Activated CD4-positive, alpha-beta T cell treated with anti-CD3 and anti-CD28 coated beads, Interleukin-2, Interleukin-4, amounts not matched to agents 100 ng/mL and 50 ng/mL, durations not matched to agents 16 hours and 8 hours (primary cell): ENCODE data around the gene ZNF710.

Source experiments
- DNase-seq: peaks from one replicate; pipeline ENCODE4 v3.0.0-alpha.2; 2020; ENCODE audit warnings: low spot score

The ZNF710 gene

DNA sequence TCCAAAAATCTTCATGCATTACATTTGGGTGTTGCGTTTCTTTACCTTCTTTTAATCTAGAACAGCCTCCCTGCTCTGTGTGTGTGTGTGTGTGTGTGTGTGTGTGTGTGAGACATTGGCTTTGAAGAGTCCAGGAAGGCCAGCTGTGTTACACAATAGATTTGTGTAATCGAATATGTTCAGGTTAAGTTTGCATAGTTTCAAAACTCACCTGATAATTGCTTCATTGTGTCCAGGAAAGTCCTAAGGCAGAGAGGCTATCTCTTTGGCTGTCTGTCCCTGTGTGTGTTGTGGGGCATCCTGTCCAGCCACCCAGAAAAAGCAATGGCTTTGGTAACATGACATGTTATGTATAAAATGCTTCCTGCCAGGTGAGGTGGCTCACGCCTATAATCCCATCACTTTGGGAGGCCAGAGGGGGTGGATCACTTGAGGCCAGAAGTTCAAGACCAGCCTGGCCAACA, 37.5 kb downstream of the ZNF710 start:
- DNase-seq: no peak

DNA sequence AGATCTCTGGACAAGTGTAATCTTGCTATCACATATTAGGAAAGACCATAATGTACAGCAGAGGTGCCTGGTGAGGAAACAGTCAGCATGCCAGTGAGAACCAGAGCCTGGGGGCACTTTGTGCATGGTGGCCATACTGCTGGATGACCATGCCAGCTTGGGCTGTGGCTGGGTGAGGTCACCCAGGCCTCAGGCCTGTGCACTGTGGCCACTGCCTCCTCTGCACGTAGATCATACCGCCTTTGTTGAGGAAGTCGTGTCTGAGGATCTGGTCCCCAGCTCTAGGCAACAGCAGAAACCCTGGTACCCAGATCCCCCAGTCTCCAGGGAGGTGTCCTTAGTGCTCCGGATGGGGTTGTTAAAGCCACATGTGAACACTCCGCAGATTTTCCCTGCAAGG, 38.9 kb downstream of the ZNF710 start:
- no peak for DNase-seq

DNA sequence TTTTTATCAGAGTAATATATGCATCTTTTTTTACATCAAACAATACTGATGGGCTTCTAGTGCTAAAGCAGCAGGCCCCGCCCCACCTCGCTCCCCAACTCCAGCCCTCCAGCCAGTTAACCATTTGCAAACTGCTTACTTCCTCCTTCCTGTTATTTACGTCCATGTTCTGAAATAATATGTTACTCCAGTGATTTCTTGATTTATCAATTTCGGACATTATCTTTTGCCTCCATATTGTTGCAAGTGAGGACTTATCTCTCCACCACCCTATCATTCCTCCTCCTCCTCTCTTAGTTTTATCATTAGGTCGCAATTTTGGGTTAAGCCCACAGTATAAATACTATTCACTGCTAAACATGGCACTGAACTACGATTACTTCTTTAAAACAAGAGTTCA, 39.5 kb downstream of the ZNF710 start:
- no peak for DNase-seq

DNA sequence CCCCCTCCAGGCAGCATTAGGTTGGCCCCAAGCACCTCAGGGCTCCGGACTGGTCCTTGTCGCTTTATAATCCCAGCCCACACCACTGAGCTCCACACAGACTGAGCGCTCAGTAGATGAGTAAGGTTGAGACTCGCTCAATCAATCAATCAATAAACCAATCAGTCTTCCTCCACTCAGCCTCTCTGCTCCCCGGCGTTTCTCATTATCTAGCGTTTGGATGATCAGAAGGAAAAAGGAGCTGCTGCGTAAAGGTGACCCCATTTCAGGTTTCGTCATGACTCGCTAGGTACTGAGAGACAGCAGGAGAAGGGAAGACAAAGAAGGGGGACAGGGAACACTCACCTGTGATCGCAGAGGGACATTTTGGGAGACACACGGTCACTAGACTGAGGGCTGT, 41.2 kb downstream of the ZNF710 start:
- DNase-seq: no peak

DNA sequence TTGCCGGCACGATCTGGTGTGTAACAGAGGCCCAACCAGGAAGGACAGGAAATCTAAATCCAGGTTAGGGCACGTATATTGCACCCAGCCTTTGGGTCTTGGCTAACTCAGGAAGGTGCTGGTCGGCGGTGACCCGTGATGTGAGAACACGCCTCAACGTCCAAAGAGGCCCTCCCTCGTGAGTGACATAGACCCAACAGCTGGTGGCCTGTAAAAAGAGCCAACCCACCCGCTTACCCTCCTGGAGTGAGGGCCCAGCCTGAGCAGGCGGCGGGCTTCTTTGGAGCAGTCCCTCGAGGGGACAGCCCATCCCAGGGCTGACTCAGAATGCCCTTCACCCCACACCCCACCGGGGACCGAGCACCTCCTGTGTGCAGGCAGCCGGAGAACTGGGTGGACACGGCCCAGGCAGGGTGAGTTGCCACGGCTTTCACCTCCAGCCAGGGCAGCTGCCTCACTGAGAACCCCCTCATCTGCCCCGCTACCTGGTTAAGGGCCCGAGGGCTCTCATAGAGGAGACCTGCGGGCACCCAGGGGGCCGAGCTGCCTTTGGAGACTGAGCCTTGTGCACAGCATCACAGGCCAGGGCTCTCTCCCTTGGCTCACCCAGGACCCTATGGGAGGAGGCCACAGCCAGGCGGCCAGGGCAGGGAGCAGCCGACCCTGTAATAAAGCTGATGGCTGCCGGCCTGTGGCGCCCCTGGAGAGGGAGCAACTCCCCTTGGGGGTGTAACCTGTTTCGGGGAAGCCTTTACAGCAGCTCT, 41.8 kb downstream of the ZNF710 start:
- no peak for DNase-seq

DNA sequence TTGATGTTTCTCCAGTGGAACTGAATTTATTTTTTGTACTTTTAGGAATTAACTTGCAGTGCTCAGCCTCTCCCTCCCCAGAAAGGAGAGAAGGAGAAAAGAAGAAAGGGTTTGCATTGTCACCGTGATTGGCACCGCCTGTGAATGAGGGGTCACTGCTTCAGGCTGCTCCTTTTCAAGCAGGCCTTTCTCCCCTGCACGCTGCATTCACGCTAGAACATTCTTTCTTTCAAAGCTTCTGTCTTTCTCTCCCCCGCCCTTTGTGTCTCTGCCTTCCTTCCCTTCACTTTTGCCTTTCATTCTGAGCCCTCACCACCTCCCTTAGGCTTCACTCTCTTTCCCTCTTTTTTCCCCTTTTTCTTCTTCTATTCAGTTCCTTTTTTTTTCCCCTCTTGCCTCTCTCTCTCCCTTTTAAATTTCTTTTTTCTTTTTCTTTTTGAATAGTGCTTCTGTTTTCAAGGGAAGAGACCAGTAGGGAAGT, 42.4 kb downstream of the ZNF710 start:
- no peak for DNase-seq

DNA sequence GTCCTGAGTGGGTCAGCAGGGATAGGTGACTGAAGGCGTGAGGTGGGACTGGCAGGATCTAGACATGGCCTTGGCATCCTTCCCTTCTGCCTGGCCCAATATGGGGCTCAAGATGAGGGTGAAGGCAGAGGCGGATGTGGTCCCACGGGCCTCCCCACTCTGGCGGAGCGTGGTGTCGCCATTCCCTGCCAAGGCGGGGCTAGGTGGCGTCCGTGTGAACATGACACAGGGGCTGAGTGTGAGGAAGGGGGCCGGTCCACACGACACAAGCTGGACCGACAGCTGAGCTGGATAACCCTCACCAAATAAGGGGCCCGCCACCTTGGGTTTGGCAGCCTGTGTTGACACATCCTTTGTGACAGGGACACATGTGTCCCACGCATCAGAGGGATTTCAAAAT, 43.1 kb downstream of the ZNF710 start:
- DNase-seq: no peak

DNA sequence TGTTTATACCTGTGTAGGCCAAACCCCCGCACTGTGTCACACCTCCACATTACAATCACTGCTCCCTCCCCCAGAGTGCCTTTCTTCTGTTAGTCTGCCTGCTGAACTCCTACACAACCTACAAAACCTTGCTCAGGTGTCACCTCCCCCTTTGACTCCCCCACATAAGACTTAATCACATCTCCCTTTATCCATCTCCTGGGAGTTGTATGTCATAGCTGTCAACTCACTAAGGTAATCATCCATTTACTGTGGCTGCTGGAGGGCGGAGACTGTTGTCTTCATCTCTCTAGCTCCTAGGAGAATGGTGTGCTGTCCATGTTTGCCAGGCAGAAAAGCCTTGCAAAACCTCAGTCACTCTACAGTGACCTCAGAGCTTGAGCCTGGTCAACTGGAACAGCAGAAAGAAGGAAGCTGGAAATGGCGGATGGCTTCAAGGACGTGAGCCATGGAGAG, 43.8 kb downstream of the ZNF710 start:
- DNase-seq: no peak

DNA sequence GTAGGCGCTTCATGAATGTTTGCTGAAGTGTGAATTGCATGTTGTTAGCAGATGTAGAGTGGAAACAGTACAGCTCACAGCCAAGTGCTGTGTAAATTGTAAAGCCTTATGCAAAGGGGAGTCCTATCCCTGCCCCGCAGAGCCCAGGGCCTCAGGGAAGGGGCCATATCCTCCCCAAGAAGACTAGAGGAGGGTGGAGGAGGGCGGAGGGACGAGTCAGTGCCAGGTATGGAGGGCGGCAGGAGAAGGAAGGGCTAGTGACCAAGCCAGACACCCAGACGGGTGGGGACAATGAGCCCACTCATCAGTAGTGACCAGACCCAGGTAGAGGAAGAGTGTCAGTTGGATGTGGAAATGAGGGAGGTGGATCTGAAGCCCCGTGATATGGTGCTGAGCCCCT, 45.2 kb downstream of the ZNF710 start:
- no peak for DNase-seq

DNA sequence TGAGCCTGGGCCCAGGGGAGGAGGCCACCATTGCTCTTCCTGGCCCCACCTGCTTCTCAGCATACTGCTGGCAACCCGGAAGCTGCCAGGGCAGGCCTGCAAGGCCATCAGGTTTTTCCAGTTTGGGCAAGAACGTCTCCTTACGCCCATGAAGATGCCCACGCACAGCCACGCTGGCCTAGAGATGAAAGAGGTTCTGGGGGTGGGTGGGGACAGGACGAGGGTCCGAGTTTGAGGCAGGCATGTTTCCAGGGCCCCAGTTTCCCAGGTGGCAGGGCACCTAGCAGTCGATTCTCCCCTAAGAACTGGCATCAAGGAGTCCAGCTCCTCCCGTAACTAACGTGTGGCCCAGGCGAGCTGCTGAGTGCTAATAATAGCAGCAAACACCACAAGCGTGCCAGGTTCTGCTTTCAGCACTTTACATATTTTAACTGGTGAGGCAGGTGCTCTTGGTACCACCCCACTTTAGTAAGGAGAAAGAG, 45.8 kb downstream of the ZNF710 start:
- DNase-seq: no peak

DNA sequence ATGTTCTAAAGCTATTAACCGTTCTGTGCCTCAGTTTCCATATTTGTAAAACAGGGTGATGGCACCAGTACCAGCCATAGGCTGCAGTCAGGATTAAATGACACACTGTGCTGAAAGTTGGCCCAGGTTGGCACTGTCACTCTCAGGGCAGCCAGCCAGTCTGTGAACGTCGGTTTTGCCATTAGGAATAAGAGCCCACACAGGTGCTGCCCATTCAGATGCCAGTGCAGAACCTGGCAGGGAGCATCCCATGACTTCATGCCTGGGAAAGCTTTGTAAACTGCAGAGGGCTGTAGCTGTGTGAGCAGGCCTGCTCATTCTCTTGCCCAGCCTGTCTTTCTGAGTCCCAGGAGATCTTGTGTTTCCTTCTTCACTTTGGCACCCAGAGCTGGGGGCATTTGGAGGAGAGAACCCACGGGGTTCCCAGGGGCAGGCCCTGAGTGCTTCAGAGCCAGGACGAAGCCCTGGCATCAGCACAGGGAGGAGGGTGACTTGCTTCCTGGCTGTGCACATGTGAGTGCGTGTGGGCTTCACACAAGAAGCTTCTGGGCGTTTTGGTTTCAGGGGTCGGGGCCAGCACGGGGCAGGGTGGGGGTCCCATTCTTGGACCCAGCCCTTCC, 46.9 kb downstream of the ZNF710 start:
- DNase-seq: no peak

DNA sequence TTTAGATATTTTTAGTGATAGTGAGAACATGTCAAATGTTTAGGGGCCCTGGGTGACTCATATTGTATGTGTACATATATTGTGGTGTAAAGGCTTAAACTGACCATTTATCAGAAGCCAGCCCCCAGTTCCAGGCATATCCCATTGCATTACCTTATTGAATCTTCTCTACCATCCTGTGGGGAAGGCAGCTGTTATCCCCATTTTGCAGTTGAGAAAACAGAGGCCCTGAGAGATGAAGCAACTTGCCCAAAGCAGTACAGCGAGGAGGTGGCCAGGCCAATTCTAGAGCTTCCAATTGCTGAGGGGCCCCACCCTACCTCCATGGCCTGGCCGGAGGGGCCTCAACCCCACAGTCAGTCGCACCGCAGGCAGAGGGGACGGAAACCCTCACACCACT, 47.9 kb downstream of the ZNF710 start:
- DNase-seq: no peak

DNA sequence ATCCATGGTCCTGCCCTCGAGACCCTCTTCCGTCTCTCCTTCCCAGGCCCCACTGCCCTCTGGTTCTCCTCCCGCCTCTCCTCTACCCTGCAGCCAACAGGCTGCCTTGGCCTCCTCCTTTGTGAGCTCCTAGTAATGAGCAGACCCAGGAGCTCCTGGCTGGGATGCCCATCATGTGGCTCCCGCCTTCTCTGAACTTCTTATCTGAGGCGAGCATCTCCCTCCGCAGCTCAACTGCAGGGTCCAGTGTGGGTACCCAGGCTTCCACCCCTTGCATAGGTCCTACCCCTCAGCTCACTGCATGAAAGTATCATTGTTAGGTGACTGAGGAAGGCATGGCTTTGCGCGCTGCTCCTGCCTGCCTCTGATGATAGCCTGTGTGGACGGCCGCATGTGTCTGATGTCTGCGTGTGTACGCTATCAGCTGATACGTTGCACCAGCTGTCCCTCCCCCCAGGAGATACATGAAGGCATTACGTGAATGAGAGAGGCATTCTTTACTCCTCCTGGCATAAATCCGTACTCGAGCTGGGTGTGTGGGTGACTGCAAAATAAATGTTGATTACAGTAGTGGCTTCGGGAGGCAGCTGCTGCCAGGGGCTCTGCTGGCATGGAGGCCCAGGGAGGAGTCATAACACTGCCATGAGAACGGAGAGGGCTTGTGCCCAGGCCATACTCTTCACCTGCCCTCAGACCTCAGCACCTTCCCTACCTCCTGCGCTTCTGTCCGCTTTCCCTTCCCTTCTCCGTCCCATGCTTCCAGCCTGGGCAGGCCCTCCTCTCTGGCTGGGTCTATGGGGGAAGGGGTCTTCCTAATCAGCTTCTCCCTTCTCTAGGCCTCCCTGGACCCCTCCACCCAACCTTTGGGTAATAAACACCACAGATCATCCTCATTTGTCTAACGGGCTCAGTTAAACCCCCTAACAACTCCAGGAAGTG, 48.8 kb downstream of the ZNF710 start:
- DNase-seq: no peak

DNA sequence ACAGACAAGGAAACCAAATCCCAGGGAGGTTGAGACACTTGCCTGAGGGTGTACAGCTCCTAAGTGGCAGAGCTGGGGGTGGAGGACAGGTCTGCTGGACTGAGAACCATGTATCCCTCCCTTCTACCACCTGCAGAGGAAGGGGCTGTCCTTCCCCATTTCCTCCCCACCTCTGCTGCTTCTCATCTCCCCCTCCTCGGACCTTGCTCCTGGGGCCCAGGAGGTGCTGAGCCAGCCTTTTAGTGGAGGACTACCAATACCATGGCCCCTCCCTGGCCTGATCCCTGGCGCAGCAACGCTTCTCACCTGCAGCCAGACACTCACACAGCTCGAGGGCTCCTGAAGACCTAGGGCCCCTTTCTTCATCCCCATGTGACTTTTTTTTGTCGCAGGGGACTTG, 50.8 kb downstream of the ZNF710 start:
- DNase-seq: no peak

DNA sequence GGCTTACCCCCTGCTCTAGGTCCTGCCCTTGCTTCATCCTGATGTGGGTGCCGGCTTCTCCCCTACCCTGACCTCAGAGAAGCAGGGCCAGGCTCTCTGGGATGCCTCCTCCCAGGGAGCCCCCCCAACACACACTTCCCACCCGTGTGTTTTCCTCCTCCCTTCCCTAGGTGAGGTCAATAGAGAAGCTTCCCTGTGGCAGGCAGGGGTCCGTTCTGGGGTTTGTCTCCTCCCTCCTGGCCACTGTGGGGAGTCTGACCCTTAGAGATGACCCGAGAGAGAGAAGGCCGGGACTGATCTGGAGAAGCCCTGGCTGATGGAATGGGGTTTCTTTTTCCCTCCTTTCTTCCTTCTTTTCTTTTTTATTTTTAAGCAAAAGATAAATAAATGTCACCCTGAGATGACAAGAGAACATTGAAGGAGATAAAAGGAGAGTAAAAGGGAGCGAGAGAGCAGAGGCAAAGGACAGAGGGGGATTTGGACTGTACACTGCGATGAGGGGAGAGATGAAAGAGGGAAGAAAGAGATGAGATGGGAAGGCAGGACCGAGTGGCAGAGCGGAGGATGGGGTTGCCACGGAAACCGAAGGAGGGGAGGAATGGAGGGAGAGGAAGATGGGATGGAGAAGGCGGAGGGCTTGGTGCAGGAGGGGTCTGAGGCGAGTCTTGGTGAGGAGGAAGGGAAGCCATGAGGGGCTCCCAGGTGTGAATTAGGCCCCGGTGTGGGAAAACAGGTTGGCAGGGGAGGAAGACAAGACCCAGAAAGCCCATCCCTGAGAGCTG, 52.8 kb downstream of the ZNF710 start:
- no peak for DNase-seq

DNA sequence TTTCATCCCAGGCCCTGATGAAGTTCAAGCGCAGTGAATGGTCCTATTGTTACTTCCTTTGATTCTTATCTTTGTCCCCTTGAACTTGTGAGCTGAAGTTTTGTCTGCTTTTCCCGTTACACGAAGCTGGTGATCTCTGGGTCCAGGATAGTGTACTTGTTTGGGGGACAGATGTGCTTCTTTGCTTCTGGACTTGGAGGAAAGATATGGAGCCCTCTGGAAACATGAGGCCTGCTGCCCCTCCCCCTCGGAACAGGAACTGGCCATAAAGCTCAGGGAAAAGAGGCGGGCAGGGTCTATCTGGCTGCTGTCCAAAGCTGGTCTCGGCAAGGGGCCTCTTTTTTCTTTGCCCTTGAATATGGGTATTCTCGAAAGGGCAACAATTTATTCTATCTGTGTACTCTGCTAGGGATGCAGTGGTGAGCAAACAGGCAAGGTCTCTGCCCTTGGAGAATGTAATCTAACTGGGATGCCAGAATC, 53.5 kb downstream of the ZNF710 start:
- no peak for DNase-seq

DNA sequence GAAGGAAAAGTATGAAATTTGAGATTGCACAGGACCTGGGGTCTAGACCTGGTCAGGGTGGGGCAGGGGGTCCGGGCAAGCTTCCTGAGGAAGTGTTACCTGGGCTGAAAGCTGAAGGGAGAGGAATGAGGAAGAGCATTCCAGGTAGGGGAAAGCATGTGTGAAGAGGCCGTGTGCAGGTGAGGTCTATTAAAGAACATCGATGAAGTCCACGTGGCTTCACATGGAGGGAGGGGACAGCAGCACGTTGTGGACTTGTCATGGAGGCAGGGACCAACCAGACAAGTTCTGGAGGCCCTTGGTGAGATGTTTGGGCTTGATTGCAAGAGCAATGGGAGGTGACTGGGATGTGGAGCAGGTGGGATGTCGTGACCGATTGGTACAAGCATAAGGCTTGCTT, 54.1 kb downstream of the ZNF710 start:
- no peak for DNase-seq

DNA sequence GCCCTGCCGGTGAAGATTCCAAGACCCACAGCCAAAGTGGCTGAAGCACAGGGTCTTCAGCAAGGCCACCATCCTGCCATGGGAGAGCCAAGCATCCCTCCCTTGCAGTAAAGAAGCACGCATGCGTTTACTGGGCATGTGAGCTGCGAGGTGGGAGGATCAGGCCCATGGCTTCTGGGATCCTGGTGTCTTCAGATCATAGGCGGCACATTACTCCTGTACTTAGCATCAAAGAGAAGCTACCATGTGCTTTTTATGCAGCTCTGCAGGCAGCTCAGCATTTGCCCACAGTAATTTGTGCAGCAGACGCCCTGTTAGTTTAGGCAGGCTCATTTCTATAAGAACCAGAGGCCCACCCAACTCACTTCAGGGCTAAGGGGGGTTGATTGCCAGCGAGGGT, 55.4 kb downstream of the ZNF710 start:
- DNase-seq: no peak

DNA sequence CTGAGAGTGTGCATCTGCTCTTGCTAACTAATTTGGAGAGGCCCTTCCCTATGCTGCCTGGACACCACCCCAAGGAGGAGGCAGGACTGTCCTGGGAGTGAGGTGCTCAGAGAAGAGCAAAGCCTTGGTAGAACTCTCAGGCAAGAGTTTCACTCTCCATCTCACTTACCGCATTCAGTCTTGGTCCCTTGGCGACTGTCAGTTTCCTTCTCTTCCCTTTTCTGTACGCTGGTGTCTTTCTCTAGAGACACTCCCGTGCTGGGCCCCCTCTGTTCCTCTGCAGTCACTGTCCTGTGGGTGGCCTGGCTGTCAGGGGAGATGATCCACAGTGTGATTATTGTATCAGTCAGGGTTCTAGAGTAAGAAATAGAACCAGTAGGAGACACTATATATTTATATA, 57.2 kb downstream of the ZNF710 start:
- DNase-seq: no peak

DNA sequence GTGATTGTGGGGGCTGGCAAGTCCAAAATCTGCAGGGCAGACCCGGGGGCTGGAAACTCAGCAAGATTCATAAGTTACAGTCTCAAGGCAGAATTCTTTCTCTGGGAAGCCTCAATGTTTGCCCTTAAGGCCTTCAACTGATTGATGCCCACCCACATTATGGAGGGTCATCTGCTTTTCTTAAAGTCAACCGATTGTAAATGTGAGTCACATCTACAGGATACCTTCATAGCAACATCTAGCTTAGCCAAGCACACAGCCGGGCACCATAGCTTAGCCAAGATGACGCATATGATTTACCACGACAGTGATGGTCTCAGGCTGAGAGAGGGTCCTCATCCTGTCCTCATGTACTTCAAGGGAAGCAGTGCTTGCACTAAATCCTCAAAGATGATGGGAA, 57.7 kb downstream of the ZNF710 start:
- no peak for DNase-seq

DNA sequence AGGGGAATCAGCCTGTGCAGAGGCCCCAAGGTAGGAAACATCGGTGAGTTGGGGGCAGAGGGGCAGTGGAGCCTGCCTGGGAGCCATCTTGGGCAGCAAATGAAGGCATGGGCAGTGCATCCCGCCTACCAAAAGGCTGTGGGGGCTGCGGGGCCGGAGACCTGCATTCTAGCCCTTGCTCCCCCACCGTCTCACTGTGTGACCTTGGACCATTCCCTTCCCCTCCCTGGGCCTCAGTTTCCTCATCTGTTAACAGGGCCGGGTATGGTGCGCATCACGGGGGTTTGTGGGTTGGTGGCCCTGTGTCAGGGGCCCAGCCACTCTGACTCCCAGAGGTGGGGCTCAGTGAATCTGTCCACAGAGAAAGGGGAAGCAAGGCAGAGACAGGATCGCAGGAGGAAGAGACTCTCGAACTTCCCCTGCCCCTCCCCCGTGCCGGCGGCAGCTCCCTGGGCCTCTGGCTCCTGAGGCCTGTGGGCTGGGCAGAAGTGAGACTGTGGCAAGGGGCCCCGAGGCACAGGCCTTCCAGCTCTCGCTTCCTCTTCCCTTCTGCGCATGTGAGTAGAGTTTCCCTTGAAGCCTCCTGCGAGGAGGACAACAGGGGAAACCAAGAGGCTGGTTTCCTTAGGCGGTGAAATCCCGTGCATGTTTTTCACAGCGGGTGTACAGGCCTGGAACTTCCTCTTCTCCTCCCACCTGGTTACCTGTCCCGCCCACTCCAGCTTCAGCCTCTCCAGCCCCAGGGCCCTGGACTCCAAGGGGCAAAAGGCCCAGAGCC, 58.3 kb downstream of the ZNF710 start:
- DNase-seq: peak; percentile 88
